ENCODE data around the gene TMEM129.

TMEM129 gene

GRCh38 chr4:1762264-1763010, 41.3 kb upstream of the TMEM129 start:
- Histone ChIP-seq H3K36me3 (ENCODE audit: control insufficient read depth, low read length) (no peaks in the 10 kb centered on the region), H3K27ac (ENCODE audit: low read depth, low read length) (no peak overlapping the region), H3K4me3 (ENCODE audit: low read length) (no peak overlapping the region)

GRCh38 chr4:1761130-1761689, 40.1 kb upstream of the TMEM129 start:
- H3K4me3 ChIP-seq (ENCODE audit: low read length), result no peak overlapping the region
- H3K9me3 ChIP-seq (ENCODE audit: control insufficient read depth, insufficient read depth, low read length), result no peaks in the 10 kb centered on the region
- no peak for TF ChIP-seq EZH2phosphoT487 (IDR thresholded peaks at IDR 0.05; ENCODE audit: borderline replicate concordance, low read length)
- TF ChIP-seq, protein P1, sequence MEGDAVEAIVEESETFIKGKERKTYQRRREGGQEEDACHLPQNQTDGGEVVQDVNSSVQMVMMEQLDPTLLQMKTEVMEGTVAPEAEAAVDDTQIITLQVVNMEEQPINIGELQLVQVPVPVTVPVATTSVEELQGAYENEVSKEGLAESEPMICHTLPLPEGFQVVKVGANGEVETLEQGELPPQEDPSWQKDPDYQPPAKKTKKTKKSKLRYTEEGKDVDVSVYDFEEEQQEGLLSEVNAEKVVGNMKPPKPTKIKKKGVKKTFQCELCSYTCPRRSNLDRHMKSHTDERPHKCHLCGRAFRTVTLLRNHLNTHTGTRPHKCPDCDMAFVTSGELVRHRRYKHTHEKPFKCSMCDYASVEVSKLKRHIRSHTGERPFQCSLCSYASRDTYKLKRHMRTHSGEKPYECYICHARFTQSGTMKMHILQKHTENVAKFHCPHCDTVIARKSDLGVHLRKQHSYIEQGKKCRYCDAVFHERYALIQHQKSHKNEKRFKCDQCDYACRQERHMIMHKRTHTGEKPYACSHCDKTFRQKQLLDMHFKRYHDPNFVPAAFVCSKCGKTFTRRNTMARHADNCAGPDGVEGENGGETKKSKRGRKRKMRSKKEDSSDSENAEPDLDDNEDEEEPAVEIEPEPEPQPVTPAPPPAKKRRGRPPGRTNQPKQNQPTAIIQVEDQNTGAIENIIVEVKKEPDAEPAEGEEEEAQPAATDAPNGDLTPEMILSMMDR (IDR thresholded peaks at IDR 0.05; ENCODE audit: low read depth, low read length, poor library complexity, severe bottlenecking), result no peak
- no peaks in the 10 kb centered on the region for H3K36me3 ChIP-seq (ENCODE audit: control insufficient read depth, low read length)
- no peak overlapping the region for H3K4me2 ChIP-seq (ENCODE audit: low read length)
- no peaks in the 10 kb centered on the region for H3K9me2 ChIP-seq (replicated peaks; ENCODE audit: control insufficient read depth, low read length)
- peaks cover 4% of the 10 kb centered on the region; the same call in 1 of the 2 replicates for H4K20me1 ChIP-seq (ENCODE audit: control insufficient read depth, insufficient read depth, low read depth, low read length)
- peaks cover 19% of the 10 kb centered on the region for H3K27me3 ChIP-seq (ENCODE audit: control insufficient read depth, low read length)
- no peaks in the 10 kb centered on the region for H3K79me2 ChIP-seq (ENCODE audit: control insufficient read depth, low read length)
- no peak overlapping the region for H3K27ac ChIP-seq (ENCODE audit: low read depth, low read length)
- no peaks in the 10 kb centered on the region for H3F3A ChIP-seq (ENCODE audit: control insufficient read depth, insufficient read depth)
- no peaks in the 10 kb centered on the region for H3K4me1 ChIP-seq (ENCODE audit: control insufficient read depth, low read length)

More at GRCh38 chr4:1762264-1763010, 41.3 kb upstream of the TMEM129 start:
- Histone ChIP-seq H3K27me3 (ENCODE audit: control insufficient read depth, low read length) (peaks cover 22% of the 10 kb centered on the region), H3K9me3 (ENCODE audit: control insufficient read depth, insufficient read depth, low read length) (no peaks in the 10 kb centered on the region), H3K79me2 (ENCODE audit: control insufficient read depth, low read length) (no peaks in the 10 kb centered on the region), H3K9me2 (replicated peaks; ENCODE audit: control insufficient read depth, low read length) (no peaks in the 10 kb centered on the region), H4K20me1 (ENCODE audit: control insufficient read depth, insufficient read depth, low read depth, low read length) (peaks cover 4% of the 10 kb centered on the region; the same call in 1 of the 2 replicates), H3F3A (ENCODE audit: control insufficient read depth, insufficient read depth) (no peaks in the 10 kb centered on the region), H3K4me1 (ENCODE audit: control insufficient read depth, low read length) (peaks cover 7% of the 10 kb centered on the region), H3K4me2 (ENCODE audit: low read length) (no peak overlapping the region)
- TF ChIP-seq EZH2phosphoT487 (IDR thresholded peaks at IDR 0.05; ENCODE audit: borderline replicate concordance, low read length), result no peak
- TF ChIP-seq, protein P1 (IDR thresholded peaks at IDR 0.05; ENCODE audit: low read depth, low read length, poor library complexity, severe bottlenecking), result no peak

GRCh38 chr4:1760521-1761071, 39.5 kb upstream of the TMEM129 start:
- Histone ChIP-seq H3F3A (ENCODE audit: control insufficient read depth, insufficient read depth) (no peaks in the 10 kb centered on the region), H4K20me1 (ENCODE audit: control insufficient read depth, insufficient read depth, low read depth, low read length) (peaks cover 4% of the 10 kb centered on the region; the same call in 1 of the 2 replicates), H3K27ac (ENCODE audit: low read depth, low read length) (no peak overlapping the region), H3K79me2 (ENCODE audit: control insufficient read depth, low read length) (no peaks in the 10 kb centered on the region), H3K4me1 (ENCODE audit: control insufficient read depth, low read length) (no peaks in the 10 kb centered on the region), H3K4me3 (ENCODE audit: low read length) (no peak overlapping the region), H3K36me3 (ENCODE audit: control insufficient read depth, low read length) (no peaks in the 10 kb centered on the region), H3K9me3 (ENCODE audit: control insufficient read depth, insufficient read depth, low read length) (no peaks in the 10 kb centered on the region), H3K4me2 (ENCODE audit: low read length) (no peak overlapping the region), H3K9me2 (replicated peaks; ENCODE audit: control insufficient read depth, low read length) (no peaks in the 10 kb centered on the region), H3K27me3 (ENCODE audit: control insufficient read depth, low read length) (peaks cover 19% of the 10 kb centered on the region)
- TF ChIP-seq, protein P1 (IDR thresholded peaks at IDR 0.05; ENCODE audit: low read depth, low read length, poor library complexity, severe bottlenecking), result no peak
- TF ChIP-seq EZH2phosphoT487 (IDR thresholded peaks at IDR 0.05; ENCODE audit: borderline replicate concordance, low read length), result no peak
